SU-DHL-6 (cell line): ENCODE measurements around the gene WNK3.

Source experiments
- H2AFZ ChIP-seq: fragments of 200-600 bp; sonication (generic); 2 replicates; pipeline ENCODE4 v1.6.1; 2014; ENCODE audit warnings: low read depth, mild to moderate bottlenecking, moderate library complexity, mixed read lengths, antibody characterized with exemption, low read length; ENCODE audit not compliant: severe bottlenecking
- H3F3A ChIP-seq: fragments of 200-600 bp; shearing (Covaris generic); 2 replicates; pipeline ENCODE4 v1.6.0; 2016; ENCODE audit warnings: antibody characterized with exemption, mild to moderate bottlenecking; ENCODE audit not compliant: insufficient read depth
- H3K27ac ChIP-seq: fragments of 200-600 bp; sonication (generic); 2 replicates; pipeline ENCODE4 v1.5.1; 2016; ENCODE audit warnings: low read depth, mild to moderate bottlenecking, low read length, moderate library complexity, mixed read lengths
- H3K27me3 ChIP-seq: fragments of 200-600 bp; sonication (generic), shearing (Covaris generic); 2 replicates; pipeline ENCODE4 v1.6.0; 2014; ENCODE audit warnings: mild to moderate bottlenecking, low read length
- H3K36me3 ChIP-seq: fragments of 200-600 bp; sonication (generic); 2 replicates; pipeline ENCODE4 v1.6.1; 2014; ENCODE audit warnings: mild to moderate bottlenecking, low read length, mixed read lengths
- H3K4me2 ChIP-seq: fragments of 300-600, 200-600 bp; shearing (Covaris generic), sonication (generic); 2 replicates; pipeline ENCODE4 v1.6.0; 2014; ENCODE audit warnings: low read length, low read depth, mild to moderate bottlenecking; ENCODE audit not compliant: poor library complexity, severe bottlenecking
- H3K4me3 ChIP-seq: fragments of 200-600 bp; sonication (generic); 2 replicates; pipeline ENCODE4 v1.5.1; 2014; ENCODE audit warnings: antibody characterized with exemption, low read length, mild to moderate bottlenecking, mixed read lengths; ENCODE audit not compliant: insufficient read depth, poor library complexity, severe bottlenecking
- H3K79me2 ChIP-seq: fragments of 200-600 bp; sonication (generic); 2 replicates; pipeline ENCODE4 v1.6.1; 2014; ENCODE audit warnings: mild to moderate bottlenecking, low read length, moderate library complexity; ENCODE audit not compliant: insufficient read depth
- H3K9ac ChIP-seq: fragments of 200-600 bp; sonication (generic); 2 replicates; pipeline ENCODE4 v1.7.0; 2014; ENCODE audit warnings: mild to moderate bottlenecking, low read length
- H3K9me2 ChIP-seq: fragments of 200-600 bp; sonication (generic); replicated peaks from 2 replicates; pipeline ENCODE4 v1.6.1; 2014; ENCODE audit warnings: low read length; ENCODE audit not compliant: insufficient read depth
- H3K9me3 ChIP-seq: fragments of 200-600 bp; sonication (generic); 2 replicates; pipeline ENCODE4 v1.6.1; 2014; ENCODE audit warnings: low read length, mixed read lengths; ENCODE audit not compliant: insufficient read depth
- H4K20me1 ChIP-seq: fragments of 200-600 bp; sonication (generic); 2 replicates; pipeline ENCODE4 v1.6.1; 2014; ENCODE audit warnings: low read depth, mild to moderate bottlenecking, antibody characterized with exemption, low read length, moderate library complexity, mixed read lengths
- EZH2phosphoT487 ChIP-seq: fragments of 200-600 bp; sonication (generic), shearing (Covaris generic); conservative IDR thresholded peaks from 2 replicates; pipeline ENCODE4 v1.6.1; 2018; ENCODE audit warnings: mild to moderate bottlenecking, antibody characterized with exemption, low read length, moderate library complexity, mixed read lengths
- TF ChIP-seq, protein P1 (sequence below): fragments of 200-600 bp; sonication (generic); IDR thresholded peaks from one replicate; pipeline ENCODE4 v1.5.1; 2017; ENCODE audit warnings: antibody characterized with exemption, mild to moderate bottlenecking, low read length, moderate library complexity; ENCODE audit not compliant: insufficient read depth, poor library complexity, severe bottlenecking

The WNK3 gene

DNA sequence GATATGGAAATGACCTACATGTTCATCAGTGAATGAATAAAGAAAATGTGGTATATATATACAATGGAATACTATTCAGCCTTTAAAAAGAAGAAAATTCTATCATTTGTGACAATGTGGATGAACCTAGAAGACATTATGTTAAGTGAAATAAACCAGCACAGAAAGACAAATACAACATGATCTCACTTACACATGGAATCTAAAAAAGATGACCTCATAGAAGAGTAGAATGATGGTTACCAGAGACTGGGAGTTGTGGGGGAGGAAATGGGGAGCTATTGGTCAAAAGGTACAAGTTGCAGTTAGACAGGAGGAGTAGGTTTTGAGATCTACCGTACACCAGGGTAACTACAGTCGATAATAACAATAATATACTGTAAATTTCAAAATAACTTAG lies 51.5 kb downstream of the WNK3 start:
- Histone ChIP-seq H3K9ac (no peak overlapping the region), H3K4me3 (no peak overlapping the region), H3F3A (no peaks in the 10 kb centered on the region), H4K20me1 (no peaks in the 10 kb centered on the region), H3K79me2 (no peaks in the 10 kb centered on the region), H2AFZ (no peak overlapping the region), H3K36me3 (no peaks in the 10 kb centered on the region), H3K27ac (no peak overlapping the region), H3K9me2 (no peaks in the 10 kb centered on the region), H3K9me3 (no peaks in the 10 kb centered on the region), H3K27me3 (no peaks in the 10 kb centered on the region), H3K4me2 (no peak overlapping the region)
- TF ChIP-seq EZH2phosphoT487: no peak
- TF ChIP-seq, protein P1, sequence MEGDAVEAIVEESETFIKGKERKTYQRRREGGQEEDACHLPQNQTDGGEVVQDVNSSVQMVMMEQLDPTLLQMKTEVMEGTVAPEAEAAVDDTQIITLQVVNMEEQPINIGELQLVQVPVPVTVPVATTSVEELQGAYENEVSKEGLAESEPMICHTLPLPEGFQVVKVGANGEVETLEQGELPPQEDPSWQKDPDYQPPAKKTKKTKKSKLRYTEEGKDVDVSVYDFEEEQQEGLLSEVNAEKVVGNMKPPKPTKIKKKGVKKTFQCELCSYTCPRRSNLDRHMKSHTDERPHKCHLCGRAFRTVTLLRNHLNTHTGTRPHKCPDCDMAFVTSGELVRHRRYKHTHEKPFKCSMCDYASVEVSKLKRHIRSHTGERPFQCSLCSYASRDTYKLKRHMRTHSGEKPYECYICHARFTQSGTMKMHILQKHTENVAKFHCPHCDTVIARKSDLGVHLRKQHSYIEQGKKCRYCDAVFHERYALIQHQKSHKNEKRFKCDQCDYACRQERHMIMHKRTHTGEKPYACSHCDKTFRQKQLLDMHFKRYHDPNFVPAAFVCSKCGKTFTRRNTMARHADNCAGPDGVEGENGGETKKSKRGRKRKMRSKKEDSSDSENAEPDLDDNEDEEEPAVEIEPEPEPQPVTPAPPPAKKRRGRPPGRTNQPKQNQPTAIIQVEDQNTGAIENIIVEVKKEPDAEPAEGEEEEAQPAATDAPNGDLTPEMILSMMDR: no peak

DNA sequence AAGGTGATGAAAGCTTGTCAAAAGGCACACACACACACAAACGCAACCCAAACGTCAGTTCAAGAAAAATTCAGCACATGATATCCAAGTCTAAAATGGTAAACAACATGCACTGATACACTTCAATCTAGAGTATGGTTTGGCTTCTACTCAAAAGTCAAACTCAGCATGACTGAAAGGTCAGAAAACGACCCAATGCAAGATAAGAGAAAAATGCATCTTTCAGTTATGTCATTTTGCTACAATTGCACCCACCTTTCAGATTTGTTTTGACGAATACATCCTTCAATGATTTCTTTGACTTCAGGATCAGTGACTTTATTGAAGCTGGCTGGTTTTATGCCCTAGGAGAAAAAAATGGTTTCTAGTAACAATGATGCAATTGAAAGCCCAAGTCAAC lies 56.3 kb downstream of the WNK3 start:
- Histone ChIP-seq H3K36me3 (no peaks in the 10 kb centered on the region), H3K9me2 (no peaks in the 10 kb centered on the region), H3K4me3 (no peak overlapping the region), H3K9me3 (no peaks in the 10 kb centered on the region), H3K27me3 (no peaks in the 10 kb centered on the region), H3K9ac (no peak overlapping the region), H3K79me2 (no peaks in the 10 kb centered on the region), H3K27ac (no peak overlapping the region), H3K4me2 (no peak overlapping the region), H2AFZ (no peak overlapping the region), H3F3A (no peaks in the 10 kb centered on the region), H4K20me1 (no peaks in the 10 kb centered on the region)
- TF ChIP-seq EZH2phosphoT487: no peak
- TF ChIP-seq, protein P1: no peak

DNA sequence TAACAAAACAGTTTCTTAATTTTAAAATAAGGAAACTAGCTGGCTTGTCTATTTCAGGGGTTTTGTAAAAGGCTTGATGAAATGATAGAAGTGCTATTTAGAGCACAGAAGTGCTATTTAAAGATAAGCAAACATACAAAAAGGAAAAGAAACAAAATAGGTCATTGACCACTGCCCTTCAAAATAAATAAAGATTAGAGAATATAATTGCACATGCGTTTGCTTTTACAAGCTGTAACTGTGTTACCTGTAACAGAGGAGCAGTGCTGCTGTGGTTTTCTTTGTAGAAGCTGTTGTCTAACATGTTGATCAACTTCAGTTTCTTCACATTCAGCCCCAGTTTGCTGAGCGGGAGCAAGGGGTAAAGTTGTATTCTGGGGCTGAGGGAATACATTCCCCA lies 63.5 kb downstream of the WNK3 start:
- Histone ChIP-seq H3K4me3 (no peak overlapping the region), H3K9me2 (no peaks in the 10 kb centered on the region), H3K4me2 (no peak overlapping the region), H3F3A (no peaks in the 10 kb centered on the region), H3K27ac (no peak overlapping the region), H3K27me3 (no peaks in the 10 kb centered on the region), H3K9ac (no peak overlapping the region), H3K9me3 (no peaks in the 10 kb centered on the region), H2AFZ (no peak overlapping the region), H4K20me1 (no peaks in the 10 kb centered on the region), H3K79me2 (no peaks in the 10 kb centered on the region), H3K36me3 (no peaks in the 10 kb centered on the region)
- no peak for TF ChIP-seq EZH2phosphoT487
- TF ChIP-seq, protein P1: no peak
